HCT116 (cell line): ENCODE results near the gene CCR5AS.

Experiments used
- ATAC-seq: fragments of 200-7000 bp; cut with Tn5 transposase; 2 replicates; pipeline ENCODE4 v1.9.1; 2020; ENCODE audit warnings: mild to moderate bottlenecking, moderate library complexity
- BruUV-seq: library from RNA; stranded (reverse); fragments of 400-500 nt; replicated peaks from 2 replicates; lab custom pipeline; 2021; lab: Mats Ljungman, UMichigan
- CTCF ChIA-PET: fragments of 300-600 bp; sonication (Branson Sonifier 250); formaldehyde crosslinking; loops from one replicate; lab custom pipeline; 2021; ENCODE audit warnings: antibody characterized with exemption; lab: Charles Lee
- POLR2A ChIA-PET: fragments of 300-600, 350-600 bp; sonication (Branson Sonifier 250); formaldehyde crosslinking; loops from one replicate; lab custom pipeline; 2021; ENCODE audit warnings: antibody characterized with exemption; lab: Charles Lee
- RAD21 ChIA-PET, 2 experiments: fragments of 300-600 bp; sonication (Branson Sonifier 250); formaldehyde crosslinking; loops; one replicate each; lab custom pipeline; 2023; ENCODE audit warnings: low total read pairs in 2 of 2; ENCODE audit not compliant: uncharacterized antibody in 2 of 2, unreplicated experiment in 2 of 2, low non-redundant PET in 1 of 2; lab: Charles Lee
- DNase-seq: peaks from one replicate; pipeline ENCODE4 v3.0.0-alpha.2; 2010; ENCODE audit warnings: low read depth, low spot score
- H2AFZ ChIP-seq: fragments of 200-600 bp; shearing (Covaris generic), sonication (generic); 2 replicates; pipeline ENCODE4 v1.6.1; 2017; ENCODE audit warnings: low read depth, mixed run types, mixed read lengths, antibody characterized with exemption, low read length; ENCODE audit not compliant: poor library complexity, severe bottlenecking
- H3K27ac ChIP-seq: 2 replicates; pipeline ENCODE4 v1.5.1; 2012; ENCODE audit warnings: low read depth, low read length
- H3K27me3 ChIP-seq: fragments of 200-600 bp; sonication (generic); 2 replicates; pipeline ENCODE4 v1.6.1; 2016; ENCODE audit warnings: mixed run types, low read length, mixed read lengths; ENCODE audit not compliant: insufficient read depth
- H3K36me3 ChIP-seq, 2 experiments: fragments of 200-500 bp in 1 of 2; fragments of 200-600 bp in 1 of 2; sonication (Bioruptor generic) in 1 of 2; sonication (generic) in 1 of 2; 2 replicates each; pipeline versions ENCODE4 v1.5.1 to v1.6.1; 2014 to 2016; ENCODE audit warnings: low read length in 2 of 2, inconsistent platforms in 1 of 2, mixed read lengths in 1 of 2, mixed run types in 1 of 2; ENCODE audit not compliant: insufficient read depth in 2 of 2, control insufficient read depth in 1 of 2
- H3K4me1 ChIP-seq, 2 experiments: fragments of 200-600 bp in 1 of 2; sonication (generic) in 1 of 2; 2 replicates each; pipeline versions ENCODE4 v1.5.1 to v1.6.1; 2012 to 2017; ENCODE audit warnings: low read length in 2 of 2, inconsistent platforms in 1 of 2, mild to moderate bottlenecking in 1 of 2, mixed read lengths in 1 of 2, mixed run types in 1 of 2, moderate library complexity in 1 of 2; ENCODE audit not compliant: insufficient read depth in 2 of 2, control insufficient read depth in 1 of 2
- H3K4me2 ChIP-seq: fragments of 200-600 bp; sonication (generic); 2 replicates; pipeline ENCODE4 v1.6.1; 2017; ENCODE audit warnings: mixed run types, low read length, mixed read lengths
- H3K4me3 ChIP-seq, 2 experiments: fragments of 200-600 bp in 1 of 2; sonication (generic) in 1 of 2; replicated peaks in 1 of 2; 2 replicates each; pipeline ENCODE4 v1.5.1; 2011 to 2016; ENCODE audit warnings: low read length in 2 of 2, control low read depth in 1 of 2, low read depth in 1 of 2, mild to moderate bottlenecking in 1 of 2, mixed read lengths in 1 of 2, mixed run types in 1 of 2
- H3K79me2 ChIP-seq: fragments of 200-600 bp; sonication (generic); 2 replicates; pipeline ENCODE4 v1.6.1; 2017; ENCODE audit warnings: mild to moderate bottlenecking, mixed run types, low read length, moderate library complexity, mixed read lengths; ENCODE audit not compliant: insufficient read depth
- H3K9ac ChIP-seq: fragments of 200-600 bp; sonication (generic); 2 replicates; pipeline ENCODE4 v1.6.1; 2016; ENCODE audit warnings: low read length, mixed read lengths
- H3K9me2 ChIP-seq: fragments of 200-600 bp; sonication (generic), shearing (Covaris generic); 2 replicates; pipeline ENCODE4 v1.6.1; 2017; ENCODE audit warnings: mixed run types, mild to moderate bottlenecking, moderate library complexity; ENCODE audit not compliant: insufficient read depth
- H3K9me3 ChIP-seq, 2 experiments: fragments of 200-500 bp in 1 of 2; fragments of 200-600 bp in 1 of 2; sonication (Bioruptor generic) in 1 of 2; sonication (generic) in 1 of 2; 2 replicates each; pipeline ENCODE4 v1.6.1; 2014 to 2017; ENCODE audit warnings: low read length in 2 of 2, mixed read lengths in 2 of 2, inconsistent platforms in 1 of 2, low read depth in 1 of 2, mild to moderate bottlenecking in 1 of 2, mixed run types in 1 of 2, moderate library complexity in 1 of 2; ENCODE audit not compliant: control insufficient read depth in 1 of 2, insufficient read depth in 1 of 2
- H4K20me1 ChIP-seq: fragments of 200-600 bp; sonication (generic), shearing (Covaris generic); 2 replicates; pipeline ENCODE4 v1.6.1; 2017; ENCODE audit warnings: mixed run types, mild to moderate bottlenecking, moderate library complexity; ENCODE audit not compliant: insufficient read depth
- ATF3 ChIP-seq: IDR thresholded peaks from 2 replicates; pipeline ENCODE4 v1.6.1; 2012
- CBX3 ChIP-seq: IDR thresholded peaks from 2 replicates; pipeline ENCODE4 v1.6.1; 2012; ENCODE audit warnings: low read depth
- CEBPB ChIP-seq: IDR thresholded peaks from 2 replicates; pipeline ENCODE4 v1.6.1; 2012; ENCODE audit warnings: low read depth
- CTCF ChIP-seq, 3 experiments: fragments of 200-600 bp in 1 of 3; sonication (generic) in 1 of 3; IDR thresholded peaks in 2 of 3; conservative IDR thresholded peaks in 1 of 3; 2 replicates each; pipeline ENCODE4 v1.5.1; 2012 to 2017; ENCODE audit warnings: low read depth in 2 of 3, low read length in 2 of 3, antibody characterized with exemption in 1 of 3, borderline replicate concordance in 1 of 3, control low read depth in 1 of 3, mild to moderate bottlenecking in 1 of 3, mixed read lengths in 1 of 3, mixed run types in 1 of 3, moderate library complexity in 1 of 3; ENCODE audit not compliant: insufficient read depth in 1 of 3
- EGR1 ChIP-seq: IDR thresholded peaks from 2 replicates; pipeline ENCODE4 v1.6.1; 2012; ENCODE audit warnings: low read depth
- ELF1 ChIP-seq: IDR thresholded peaks from 2 replicates; pipeline ENCODE4 v1.6.1; 2012; ENCODE audit warnings: low read depth, borderline replicate concordance
- EZH2phosphoT487 ChIP-seq: fragments of 200-600 bp; IDR thresholded peaks from 2 replicates; pipeline ENCODE4 v1.6.1; 2018; ENCODE audit warnings: antibody characterized with exemption, borderline replicate concordance
- FOSL1 ChIP-seq: IDR thresholded peaks from 2 replicates; pipeline ENCODE4 v1.6.1; 2012; ENCODE audit warnings: low read depth
- MAX ChIP-seq: IDR thresholded peaks from 2 replicates; pipeline ENCODE4 v1.6.1; 2012
- POLR2A ChIP-seq: IDR thresholded peaks from 2 replicates; pipeline ENCODE4 v1.7.0; 2011; ENCODE audit warnings: borderline replicate concordance; ENCODE audit not compliant: insufficient read depth, insufficient read length; ENCODE audit errors: extremely low read depth
- POLR2AphosphoS5 ChIP-seq: IDR thresholded peaks from 2 replicates; pipeline ENCODE4 v1.6.1; 2011; ENCODE audit warnings: mild to moderate bottlenecking, low read depth, low read length, moderate library complexity
- RAD21 ChIP-seq: IDR thresholded peaks from 2 replicates; pipeline ENCODE4 v1.6.1; 2012; ENCODE audit warnings: low read depth, mild to moderate bottlenecking
- SP1 ChIP-seq: IDR thresholded peaks from 2 replicates; pipeline ENCODE4 v1.6.1; 2012; ENCODE audit warnings: low read depth
- SRF ChIP-seq: IDR thresholded peaks from 2 replicates; pipeline ENCODE4 v1.6.1; 2012; ENCODE audit warnings: low read depth
- TCF7L2 ChIP-seq: IDR thresholded peaks from 2 replicates; pipeline ENCODE4 v1.7.0; 2011; ENCODE audit warnings: borderline replicate concordance, inconsistent platforms; ENCODE audit not compliant: insufficient read depth, insufficient read length; ENCODE audit errors: extremely low read depth
- YY1 ChIP-seq: IDR thresholded peaks from 2 replicates; pipeline ENCODE4 v1.6.1; 2011; ENCODE audit warnings: low read length, low read depth, moderate library complexity, mild to moderate bottlenecking; ENCODE audit not compliant: insufficient replicate concordance; ENCODE audit errors: extremely low read depth
- ZBTB33 ChIP-seq: IDR thresholded peaks from 2 replicates; pipeline ENCODE4 v1.6.1; 2011; ENCODE audit warnings: mild to moderate bottlenecking, low read length, moderate library complexity; ENCODE audit not compliant: insufficient replicate concordance; ENCODE audit errors: extremely low read depth
- intact Hi-C: fragments of 100-400 bp; cut with micrococcal nuclease; formaldehyde crosslinking; loops from 2 replicates; pipeline ENCODE4 v1.10.0; 2022

CCR5AS gene

GRCh38 chr3:46442576-46443530 is 36.0 kb upstream of the CCR5AS start:
- ChIA-PET CTCF (no interaction called here), POLR2A (no interaction called here)

More at GRCh38 chr3:46442576-46443530, 36.0 kb upstream of the CCR5AS start:
- H3K4me1 ChIP-seq, result no peaks in the 10 kb centered on the region
- no peaks in the 10 kb centered on the region for H3K36me3 ChIP-seq
- no peaks in the 10 kb centered on the region for H3K9me3 ChIP-seq
- no peak overlapping the region for H3K27ac ChIP-seq
- no peak overlapping the region for H3K9ac ChIP-seq
- no peaks in the 10 kb centered on the region for H4K20me1 ChIP-seq
- no peak for DNase-seq
- H3K27me3 ChIP-seq, result no peaks in the 10 kb centered on the region; the same call in 1 of the 2 replicates
- no peak overlapping the region for H3K4me3 ChIP-seq
- no peak for ATAC-seq
- no peak overlapping the region for H3K4me2 ChIP-seq
- H3K79me2 ChIP-seq, result no peaks in the 10 kb centered on the region
- RAD21 ChIA-PET, result no interaction called here
- TF ChIP-seq ELF1 (no peak), SP1 (no peak), SRF (no peak), MAX (no peak), POLR2AphosphoS5 (no peak), TCF7L2 (no peak), ZBTB33 (no peak), RAD21 (no peak), FOSL1 (no peak), POLR2A (no peak), EZH2phosphoT487 (no peak), YY1 (no peak), CBX3 (no peak), EGR1 (no peak), CEBPB (no peak), ATF3 (no peak), CTCF (IDR thresholded peaks at IDR 0.05 in 2 of 3, conservative IDR thresholded peaks at IDR 0.05 in 1 of 3; ENCODE audit: borderline replicate concordance in 1 of 3, insufficient read depth in 1 of 3, low read depth in 2 of 3, low read length in 2 of 3) (no peak)
- no peak overlapping the region for H2AFZ ChIP-seq
- BruUV-seq, result no TSS peak
- H3K9me2 ChIP-seq, result no peaks in the 10 kb centered on the region
- intact Hi-C loops, result no loop called here
